Adipocyte (in vitro differentiated cells): ENCODE results near the gene MCC.

ENCODE experiments used
- DNase-seq: peaks from one replicate; pipeline ENCODE4 v3.0.0-alpha.2; 2015; ENCODE audit warnings: low read depth
- H3K27me3 ChIP-seq: replicated peaks from 2 replicates; pipeline ENCODE4 v1.7.0; 2013; ENCODE audit warnings: mild to moderate bottlenecking, low read length, moderate library complexity; ENCODE audit not compliant: control insufficient read depth, insufficient read depth
- H3K36me3 ChIP-seq: 2 replicates; pipeline ENCODE4 v1.7.0; 2013; ENCODE audit warnings: low read length, mild to moderate bottlenecking, moderate library complexity; ENCODE audit not compliant: control insufficient read depth, insufficient read depth, severe bottlenecking
- H3K4me1 ChIP-seq: 2 replicates; pipeline ENCODE4 v1.7.0; 2013; ENCODE audit warnings: mild to moderate bottlenecking, low read length, moderate library complexity; ENCODE audit not compliant: control insufficient read depth, insufficient read depth
- H3K4me3 ChIP-seq: 2 replicates; pipeline ENCODE4 v1.7.0; 2013; ENCODE audit warnings: mild to moderate bottlenecking, low read length, moderate library complexity
- H3K9ac ChIP-seq: 2 replicates; pipeline ENCODE4 v1.7.0; 2013; ENCODE audit warnings: mild to moderate bottlenecking, low read length, moderate library complexity
- H3K9me3 ChIP-seq: 2 replicates; pipeline ENCODE4 v1.7.0; 2013; ENCODE audit warnings: mild to moderate bottlenecking, low read length, moderate library complexity; ENCODE audit not compliant: control insufficient read depth

Gene MCC

GRCh38 chr5:113017881-113018635, 470.2 kb downstream of the MCC start:
- no peak overlapping the region for H3K9ac ChIP-seq
- DNase-seq, result no peak
- no peaks in the 10 kb centered on the region for H3K4me1 ChIP-seq
- no peak overlapping the region for H3K4me3 ChIP-seq
- H3K27me3 ChIP-seq, result no peaks in the 10 kb centered on the region
- H3K36me3 ChIP-seq, result peaks cover 65% of the 10 kb centered on the region
- no peaks in the 10 kb centered on the region for H3K9me3 ChIP-seq

- Histone ChIP-seq H3K36me3 (peaks cover 59% of the 10 kb centered on the region), H3K4me3 (no peak overlapping the region), H3K9me3 (no peaks in the 10 kb centered on the region), H3K9ac (no peak overlapping the region), H3K27me3 (no peaks in the 10 kb centered on the region), H3K4me1 (no peaks in the 10 kb centered on the region)
- no peak for DNase-seq
Measured at GRCh38 chr5:113005454-113005853, 482.8 kb downstream of the MCC start.

- no peak for DNase-seq
- Histone ChIP-seq H3K4me1 (no peaks in the 10 kb centered on the region), H3K36me3 (peaks cover 52% of the 10 kb centered on the region), H3K27me3 (no peaks in the 10 kb centered on the region), H3K9ac (no peak overlapping the region), H3K4me3 (no peak overlapping the region), H3K9me3 (no peaks in the 10 kb centered on the region)
Measured at GRCh38 chr5:113003763-113004162, 484.5 kb downstream of the MCC start.

GRCh38 chr5:113002423-113002822, 485.8 kb downstream of the MCC start:
- Histone ChIP-seq H3K9me3 (no peaks in the 10 kb centered on the region), H3K4me3 (no peak overlapping the region), H3K4me1 (no peaks in the 10 kb centered on the region), H3K9ac (no peak overlapping the region), H3K36me3 (peaks cover 45% of the 10 kb centered on the region), H3K27me3 (no peaks in the 10 kb centered on the region)
- DNase-seq, result no peak

GRCh38 chr5:113000466-113000865, 487.8 kb downstream of the MCC start:
- Histone ChIP-seq H3K27me3 (no peaks in the 10 kb centered on the region), H3K36me3 (peaks cover 45% of the 10 kb centered on the region), H3K9me3 (no peaks in the 10 kb centered on the region), H3K4me1 (peaks cover 11% of the 10 kb centered on the region), H3K4me3 (no peak overlapping the region), H3K9ac (no peak overlapping the region)
- DNase-seq, result no peak

GRCh38 chr5:112998296-112998695, 490.0 kb downstream of the MCC start:
- Histone ChIP-seq H3K36me3 (peaks cover 36% of the 10 kb centered on the region), H3K27me3 (no peaks in the 10 kb centered on the region), H3K4me3 (no peak overlapping the region), H3K9ac (no peak overlapping the region), H3K4me1 (peaks cover 11% of the 10 kb centered on the region), H3K9me3 (no peaks in the 10 kb centered on the region)
- no peak for DNase-seq

GRCh38 chr5:112996830-112997374, 491.4 kb downstream of the MCC start:
- DNase-seq, result peak; percentile 15
- H3K9ac ChIP-seq, result no peak overlapping the region

GRCh38 chr5:112995764-112996618, 492.3 kb downstream of the MCC start:
- Histone ChIP-seq H3K9me3 (no peaks in the 10 kb centered on the region), H3K4me1 (peaks cover 11% of the 10 kb centered on the region), H3K36me3 (peaks cover 19% of the 10 kb centered on the region), H3K9ac (no peak overlapping the region), H3K4me3 (no peak overlapping the region), H3K27me3 (no peaks in the 10 kb centered on the region)
- DNase-seq, result peak; percentile 91

More at GRCh38 chr5:112996830-112997374, 491.4 kb downstream of the MCC start:
- H3K27me3 ChIP-seq, result no peaks in the 10 kb centered on the region
- peaks cover 28% of the 10 kb centered on the region for H3K36me3 ChIP-seq
- H3K4me1 ChIP-seq, result peaks cover 11% of the 10 kb centered on the region
- no peak overlapping the region for H3K4me3 ChIP-seq
- H3K9me3 ChIP-seq, result no peaks in the 10 kb centered on the region

GRCh38 chr5:112986224-112986623, 502.0 kb downstream of the MCC start:
- peaks cover 5% of the 10 kb centered on the region for H3K36me3 ChIP-seq
- H3K4me3 ChIP-seq, result no peak overlapping the region

GRCh38 chr5:112983363-112983762, 504.9 kb downstream of the MCC start:
- Histone ChIP-seq H3K27me3 (no peaks in the 10 kb centered on the region), H3K4me3 (no peak overlapping the region), H3K36me3 (peaks cover 5% of the 10 kb centered on the region), H3K9me3 (no peaks in the 10 kb centered on the region), H3K4me1 (peaks cover 21% of the 10 kb centered on the region), H3K9ac (no peak overlapping the region)
- DNase-seq, result peak; percentile 30

More at GRCh38 chr5:112986224-112986623, 502.0 kb downstream of the MCC start:
- Histone ChIP-seq H3K9me3 (no peaks in the 10 kb centered on the region), H3K9ac (no peak overlapping the region), H3K4me1 (no peaks in the 10 kb centered on the region), H3K27me3 (no peaks in the 10 kb centered on the region)
- DNase-seq, result no peak

GRCh38 chr5:112979723-112980122, 508.5 kb downstream of the MCC start:
- Histone ChIP-seq H3K9me3 (no peaks in the 10 kb centered on the region), H3K9ac (peak overlapping the region; percentile 50), H3K4me3 (peak overlapping the region; percentile 93), H3K27me3 (no peaks in the 10 kb centered on the region), H3K4me1 (peaks cover 38% of the 10 kb centered on the region), H3K36me3 (peaks cover 3% of the 10 kb centered on the region)
- no peak for DNase-seq
